Hepatocyte (in vitro differentiated cells): Measurements from ENCODE around the gene CHD5.

Experiments
- EZH2 ChIP-seq: fragments of 200-600 bp; sonication (generic); IDR thresholded peaks from 2 replicates; pipeline ENCODE4 v1.6.1; 2016; ENCODE audit warnings: antibody characterized with exemption, mild to moderate bottlenecking, borderline replicate concordance
- EZH2phosphoT487 ChIP-seq: fragments of 200-600 bp; sonication (generic); IDR thresholded peaks from one replicate; pipeline ENCODE4 v1.6.1; 2018; ENCODE audit warnings: antibody characterized with exemption, mild to moderate bottlenecking, low read depth, moderate library complexity; ENCODE audit not compliant: unreplicated experiment, severe bottlenecking
- TF ChIP-seq, protein P1 (sequence below): fragments of 200-600 bp; sonication (generic); IDR thresholded peaks from 2 replicates; pipeline ENCODE4 v1.5.1; 2016; ENCODE audit warnings: antibody characterized with exemption, mild to moderate bottlenecking; ENCODE audit not compliant: poor library complexity

- TF ChIP-seq, protein P1, sequence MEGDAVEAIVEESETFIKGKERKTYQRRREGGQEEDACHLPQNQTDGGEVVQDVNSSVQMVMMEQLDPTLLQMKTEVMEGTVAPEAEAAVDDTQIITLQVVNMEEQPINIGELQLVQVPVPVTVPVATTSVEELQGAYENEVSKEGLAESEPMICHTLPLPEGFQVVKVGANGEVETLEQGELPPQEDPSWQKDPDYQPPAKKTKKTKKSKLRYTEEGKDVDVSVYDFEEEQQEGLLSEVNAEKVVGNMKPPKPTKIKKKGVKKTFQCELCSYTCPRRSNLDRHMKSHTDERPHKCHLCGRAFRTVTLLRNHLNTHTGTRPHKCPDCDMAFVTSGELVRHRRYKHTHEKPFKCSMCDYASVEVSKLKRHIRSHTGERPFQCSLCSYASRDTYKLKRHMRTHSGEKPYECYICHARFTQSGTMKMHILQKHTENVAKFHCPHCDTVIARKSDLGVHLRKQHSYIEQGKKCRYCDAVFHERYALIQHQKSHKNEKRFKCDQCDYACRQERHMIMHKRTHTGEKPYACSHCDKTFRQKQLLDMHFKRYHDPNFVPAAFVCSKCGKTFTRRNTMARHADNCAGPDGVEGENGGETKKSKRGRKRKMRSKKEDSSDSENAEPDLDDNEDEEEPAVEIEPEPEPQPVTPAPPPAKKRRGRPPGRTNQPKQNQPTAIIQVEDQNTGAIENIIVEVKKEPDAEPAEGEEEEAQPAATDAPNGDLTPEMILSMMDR, result no peak
- TF ChIP-seq EZH2phosphoT487 (no peak), EZH2 (no peak)
Observed at GRCh38 chr1:6134206-6134605, 45.9 kb downstream of the CHD5 start.
